HCT116 (cell line): ENCODE measurements around the gene VMAC. TPM values are rescaled to one million over a fixed set of nuclear protein-coding genes. Genes with fewer than 3 reads are reported as not detected.

ENCODE experiments used
- ATAC-seq: fragments of 200-7000 bp; cut with Tn5 transposase; 2 replicates; pipeline ENCODE4 v1.9.1; 2020; ENCODE audit warnings: mild to moderate bottlenecking, moderate library complexity
- BruUV-seq: library from RNA; stranded (reverse); fragments of 400-500 nt; replicated peaks from 2 replicates; lab custom pipeline; 2021; lab: Mats Ljungman, UMichigan
- CTCF ChIA-PET: fragments of 300-600 bp; sonication (Branson Sonifier 250); formaldehyde crosslinking; loops from one replicate; lab custom pipeline; 2021; ENCODE audit warnings: antibody characterized with exemption; lab: Charles Lee
- POLR2A ChIA-PET: fragments of 300-600, 350-600 bp; sonication (Branson Sonifier 250); formaldehyde crosslinking; loops from one replicate; lab custom pipeline; 2021; ENCODE audit warnings: antibody characterized with exemption; lab: Charles Lee
- RAD21 ChIA-PET, 2 experiments: fragments of 300-600 bp; sonication (Branson Sonifier 250); formaldehyde crosslinking; loops; one replicate each; lab custom pipeline; 2023; ENCODE audit warnings: low total read pairs in 2 of 2; ENCODE audit not compliant: uncharacterized antibody in 2 of 2, unreplicated experiment in 2 of 2, low non-redundant PET in 1 of 2; lab: Charles Lee
- DNase-seq: peaks from one replicate; pipeline ENCODE4 v3.0.0-alpha.2; 2010; ENCODE audit warnings: low read depth, low spot score
- H2AFZ ChIP-seq: fragments of 200-600 bp; shearing (Covaris generic), sonication (generic); 2 replicates; pipeline ENCODE4 v1.6.1; 2017; ENCODE audit warnings: low read depth, mixed run types, mixed read lengths, antibody characterized with exemption, low read length; ENCODE audit not compliant: poor library complexity, severe bottlenecking
- H3K27ac ChIP-seq: 2 replicates; pipeline ENCODE4 v1.5.1; 2012; ENCODE audit warnings: low read depth, low read length
- H3K27me3 ChIP-seq: fragments of 200-600 bp; sonication (generic); 2 replicates; pipeline ENCODE4 v1.6.1; 2016; ENCODE audit warnings: mixed run types, low read length, mixed read lengths; ENCODE audit not compliant: insufficient read depth
- H3K36me3 ChIP-seq, 2 experiments: fragments of 200-500 bp in 1 of 2; fragments of 200-600 bp in 1 of 2; sonication (Bioruptor generic) in 1 of 2; sonication (generic) in 1 of 2; 2 replicates each; pipeline versions ENCODE4 v1.5.1 to v1.6.1; 2014 to 2016; ENCODE audit warnings: low read length in 2 of 2, inconsistent platforms in 1 of 2, mixed read lengths in 1 of 2, mixed run types in 1 of 2; ENCODE audit not compliant: insufficient read depth in 2 of 2, control insufficient read depth in 1 of 2
- H3K4me1 ChIP-seq, 2 experiments: fragments of 200-600 bp in 1 of 2; sonication (generic) in 1 of 2; 2 replicates each; pipeline versions ENCODE4 v1.5.1 to v1.6.1; 2012 to 2017; ENCODE audit warnings: low read length in 2 of 2, inconsistent platforms in 1 of 2, mild to moderate bottlenecking in 1 of 2, mixed read lengths in 1 of 2, mixed run types in 1 of 2, moderate library complexity in 1 of 2; ENCODE audit not compliant: insufficient read depth in 2 of 2, control insufficient read depth in 1 of 2
- H3K4me2 ChIP-seq: fragments of 200-600 bp; sonication (generic); 2 replicates; pipeline ENCODE4 v1.6.1; 2017; ENCODE audit warnings: mixed run types, low read length, mixed read lengths
- H3K4me3 ChIP-seq, 2 experiments: fragments of 200-600 bp in 1 of 2; sonication (generic) in 1 of 2; replicated peaks in 1 of 2; 2 replicates each; pipeline ENCODE4 v1.5.1; 2011 to 2016; ENCODE audit warnings: low read length in 2 of 2, control low read depth in 1 of 2, low read depth in 1 of 2, mild to moderate bottlenecking in 1 of 2, mixed read lengths in 1 of 2, mixed run types in 1 of 2
- H3K79me2 ChIP-seq: fragments of 200-600 bp; sonication (generic); 2 replicates; pipeline ENCODE4 v1.6.1; 2017; ENCODE audit warnings: mild to moderate bottlenecking, mixed run types, low read length, moderate library complexity, mixed read lengths; ENCODE audit not compliant: insufficient read depth
- H3K9ac ChIP-seq: fragments of 200-600 bp; sonication (generic); 2 replicates; pipeline ENCODE4 v1.6.1; 2016; ENCODE audit warnings: low read length, mixed read lengths
- H3K9me2 ChIP-seq: fragments of 200-600 bp; sonication (generic), shearing (Covaris generic); 2 replicates; pipeline ENCODE4 v1.6.1; 2017; ENCODE audit warnings: mixed run types, mild to moderate bottlenecking, moderate library complexity; ENCODE audit not compliant: insufficient read depth
- H3K9me3 ChIP-seq, 2 experiments: fragments of 200-500 bp in 1 of 2; fragments of 200-600 bp in 1 of 2; sonication (Bioruptor generic) in 1 of 2; sonication (generic) in 1 of 2; 2 replicates each; pipeline ENCODE4 v1.6.1; 2014 to 2017; ENCODE audit warnings: low read length in 2 of 2, mixed read lengths in 2 of 2, inconsistent platforms in 1 of 2, low read depth in 1 of 2, mild to moderate bottlenecking in 1 of 2, mixed run types in 1 of 2, moderate library complexity in 1 of 2; ENCODE audit not compliant: control insufficient read depth in 1 of 2, insufficient read depth in 1 of 2
- H4K20me1 ChIP-seq: fragments of 200-600 bp; sonication (generic), shearing (Covaris generic); 2 replicates; pipeline ENCODE4 v1.6.1; 2017; ENCODE audit warnings: mixed run types, mild to moderate bottlenecking, moderate library complexity; ENCODE audit not compliant: insufficient read depth
- FOSL1 ChIP-seq: IDR thresholded peaks from 2 replicates; pipeline ENCODE4 v1.6.1; 2012; ENCODE audit warnings: low read depth
- SP1 ChIP-seq: IDR thresholded peaks from 2 replicates; pipeline ENCODE4 v1.6.1; 2012; ENCODE audit warnings: low read depth
- SRF ChIP-seq: IDR thresholded peaks from 2 replicates; pipeline ENCODE4 v1.6.1; 2012; ENCODE audit warnings: low read depth
- TCF7L2 ChIP-seq: IDR thresholded peaks from 2 replicates; pipeline ENCODE4 v1.7.0; 2011; ENCODE audit warnings: borderline replicate concordance, inconsistent platforms; ENCODE audit not compliant: insufficient read depth, insufficient read length; ENCODE audit errors: extremely low read depth
- YY1 ChIP-seq: IDR thresholded peaks from 2 replicates; pipeline ENCODE4 v1.6.1; 2011; ENCODE audit warnings: low read length, low read depth, moderate library complexity, mild to moderate bottlenecking; ENCODE audit not compliant: insufficient replicate concordance; ENCODE audit errors: extremely low read depth
- ZBTB33 ChIP-seq: IDR thresholded peaks from 2 replicates; pipeline ENCODE4 v1.6.1; 2011; ENCODE audit warnings: mild to moderate bottlenecking, low read length, moderate library complexity; ENCODE audit not compliant: insufficient replicate concordance; ENCODE audit errors: extremely low read depth
- intact Hi-C: fragments of 100-400 bp; cut with micrococcal nuclease; formaldehyde crosslinking; loops from 2 replicates; pipeline ENCODE4 v1.10.0; 2022
- total RNA-seq: library from RNA; stranded (reverse); gene quantifications from one replicate; pipeline ENCODE4 v1.2.1, GENCODE V29; 2021; ENCODE audit not compliant: unreplicated experiment

The VMAC gene
- total RNA-seq, 1 experiment from 2014 or later: 2.1 TPM

DNA sequence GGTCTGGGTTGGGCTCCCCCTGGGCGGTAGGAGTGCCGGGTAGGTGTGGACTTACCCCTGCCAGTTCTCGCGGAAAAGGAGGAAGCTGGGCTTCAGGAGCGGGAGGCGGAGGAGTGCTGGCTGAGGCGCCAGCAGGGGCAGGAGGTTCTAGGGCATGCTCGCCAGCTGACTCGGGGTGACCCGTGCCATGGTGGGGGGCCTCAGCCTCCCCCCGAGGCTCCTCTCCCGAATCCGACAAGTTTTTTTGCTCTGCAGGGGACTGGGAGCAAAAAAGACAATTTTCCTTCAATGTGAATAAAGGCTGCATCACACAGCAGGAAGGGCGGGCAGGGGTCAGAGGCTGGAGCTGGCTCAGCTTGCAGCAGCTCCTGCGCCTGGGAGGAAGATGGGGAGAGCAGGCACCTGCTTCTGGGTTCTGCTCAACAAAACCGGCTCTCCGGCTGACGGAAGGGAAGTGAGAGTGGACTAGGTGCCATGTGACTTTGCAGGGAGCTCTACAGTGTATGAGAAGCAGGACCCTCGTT is 46.7 kb downstream of the VMAC start:
- RAD21 ChIA-PET: no interaction called here
- no peaks in the 10 kb centered on the region for H3K9me2 ChIP-seq
- H3K4me3 ChIP-seq: no peak overlapping the region
- POLR2A ChIA-PET: no interaction called here
- H3K4me2 ChIP-seq: no peak overlapping the region
- CTCF ChIA-PET: interaction anchor here (2.1 kb wide), 1 partner anchor 17 kb away, joined by 7 read pairs; no protein-coding TSS in a partner anchor
- intact Hi-C loops: no loop called here
- TF ChIP-seq TCF7L2 (no peak), ZBTB33 (no peak), SRF (no peak), FOSL1 (no peak), YY1 (no peak), SP1 (no peak)
- peaks cover 0 to 17% of the 10 kb centered on the region in 2 experiments; a peak in 1 of 4 replicates for H3K36me3 ChIP-seq
- H3K9me3 ChIP-seq: no peaks in the 10 kb centered on the region
- H3K9ac ChIP-seq: no peak overlapping the region
- peaks cover 13% of the 10 kb centered on the region; the same call in 1 of the 2 replicates for H4K20me1 ChIP-seq
- ATAC-seq: no peak
- H3K4me1 ChIP-seq: 0 out of 4 replicates have a peak, but pooled peaks cover 0 to 2% of the 10 kb centered on the region in 2 experiments
- H3K79me2 ChIP-seq: peaks cover 96% of the 10 kb centered on the region
- no peaks in the 10 kb centered on the region for H3K27me3 ChIP-seq
- DNase-seq: no peak
- no TSS peak for BruUV-seq
- no peak overlapping the region for H2AFZ ChIP-seq
- H3K27ac ChIP-seq: no peak overlapping the region
